Measurements from ENCODE around the gene VSIG10. TPM values are rescaled to one million over a fixed set of nuclear protein-coding genes. Genes with fewer than 3 reads are reported as not detected.

VSIG10 gene
- total RNA-seq, 1 donor from 2014 or later, result 33.8 TPM

DNA sequence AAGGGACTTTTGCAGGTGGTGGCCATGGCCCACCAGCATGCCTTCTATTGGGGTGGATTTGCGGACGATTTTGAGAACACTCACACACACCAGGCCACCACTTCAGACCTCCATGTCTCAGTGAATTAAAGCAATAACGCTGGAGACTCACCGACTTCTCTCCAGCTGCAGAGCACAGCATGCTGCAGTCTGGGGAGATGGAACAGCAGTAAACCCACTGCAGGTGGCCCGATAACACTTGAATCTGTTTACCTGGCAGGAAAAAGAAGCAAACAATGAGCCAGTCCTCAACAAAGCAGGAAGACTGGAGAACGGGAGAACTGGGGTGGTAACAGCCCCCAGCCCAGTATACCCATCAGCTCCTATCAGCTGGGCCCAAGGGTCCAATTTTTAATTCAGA, 65.7 kb downstream of the VSIG10 start:
- no peak for DNase-seq (ENCODE audit: low spot score, unreplicated experiment)
- TF ChIP-seq CTCF (IDR thresholded peaks at IDR 0.05; ENCODE audit: unreplicated experiment), result no peak
- H3K4me1 Mint-ChIP-seq (ENCODE audit: low read depth), result peaks cover 6% of the 10 kb centered on the region
- no peak overlapping the region for H3K4me3 Mint-ChIP-seq (ENCODE audit: low read depth)
- no peaks in the 10 kb centered on the region for H3K27me3 Mint-ChIP-seq
- H3K27ac Mint-ChIP-seq, result no peak overlapping the region
- peaks cover 41% of the 10 kb centered on the region for H3K36me3 Mint-ChIP-seq (ENCODE audit: insufficient read depth)
- H3K9me3 Mint-ChIP-seq (ENCODE audit: low read depth), result peaks cover 3% of the 10 kb centered on the region

DNA sequence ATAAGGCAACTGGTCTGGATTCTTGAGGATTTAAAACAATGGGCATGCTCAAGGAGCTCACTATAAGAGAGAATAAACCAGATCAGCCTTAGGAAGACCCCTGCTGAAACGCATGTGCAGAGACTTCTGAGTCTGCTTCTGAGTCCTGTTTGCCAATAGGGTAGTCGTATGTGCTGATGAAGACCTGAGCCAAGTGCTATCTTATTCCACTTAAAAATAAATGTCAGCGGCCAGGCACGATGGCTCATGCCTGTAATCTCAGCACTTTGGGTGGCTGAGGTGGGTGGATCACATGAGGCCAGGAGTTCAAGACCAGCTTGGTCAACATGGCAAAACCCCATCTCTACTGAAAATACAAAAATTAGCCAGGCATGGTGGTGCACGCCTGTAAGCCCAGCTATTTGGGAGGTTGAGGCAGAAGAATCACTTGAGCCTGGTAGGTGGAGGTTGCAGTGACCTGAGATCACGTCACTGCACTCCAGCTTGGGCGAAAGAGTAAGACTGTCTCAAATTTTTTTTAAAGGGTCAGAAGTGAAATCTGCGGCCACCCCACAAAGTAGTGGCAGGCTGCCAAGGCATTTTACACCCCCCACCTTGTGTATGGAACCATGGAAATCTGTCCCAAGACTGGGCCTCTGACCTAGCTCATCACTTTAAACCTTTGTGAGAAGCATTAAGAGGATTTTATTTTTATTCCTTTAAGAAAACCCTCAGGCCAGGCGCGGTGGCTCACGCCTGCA, 67.0 kb downstream of the VSIG10 start:
- H3K9me3 Mint-ChIP-seq (ENCODE audit: low read depth), result peaks cover 3% of the 10 kb centered on the region
- no peak overlapping the region for H3K27ac Mint-ChIP-seq
- H3K4me3 Mint-ChIP-seq (ENCODE audit: low read depth), result no peak overlapping the region
- peaks cover 36% of the 10 kb centered on the region for H3K36me3 Mint-ChIP-seq (ENCODE audit: insufficient read depth)
- TF ChIP-seq CTCF (IDR thresholded peaks at IDR 0.05; ENCODE audit: unreplicated experiment), result no peak
- H3K27me3 Mint-ChIP-seq, result no peaks in the 10 kb centered on the region
- no peak for DNase-seq (ENCODE audit: low spot score, unreplicated experiment)
- peaks cover 6% of the 10 kb centered on the region for H3K4me1 Mint-ChIP-seq (ENCODE audit: low read depth)

- DNase-seq (ENCODE audit: low spot score, unreplicated experiment), result no peak
- Mint-ChIP-seq H3K27me3 (no peaks in the 10 kb centered on the region), H3K9me3 (ENCODE audit: low read depth) (no peaks in the 10 kb centered on the region), H3K4me1 (ENCODE audit: low read depth) (peaks cover 6% of the 10 kb centered on the region), H3K27ac (no peak overlapping the region), H3K4me3 (ENCODE audit: low read depth) (no peak overlapping the region), H3K36me3 (ENCODE audit: insufficient read depth) (peaks cover 32% of the 10 kb centered on the region)
- TF ChIP-seq CTCF (IDR thresholded peaks at IDR 0.05; ENCODE audit: unreplicated experiment), result no peak
Measured at GRCh38 chr12:118035190-118036041, 68.4 kb downstream of the VSIG10 start.

DNA sequence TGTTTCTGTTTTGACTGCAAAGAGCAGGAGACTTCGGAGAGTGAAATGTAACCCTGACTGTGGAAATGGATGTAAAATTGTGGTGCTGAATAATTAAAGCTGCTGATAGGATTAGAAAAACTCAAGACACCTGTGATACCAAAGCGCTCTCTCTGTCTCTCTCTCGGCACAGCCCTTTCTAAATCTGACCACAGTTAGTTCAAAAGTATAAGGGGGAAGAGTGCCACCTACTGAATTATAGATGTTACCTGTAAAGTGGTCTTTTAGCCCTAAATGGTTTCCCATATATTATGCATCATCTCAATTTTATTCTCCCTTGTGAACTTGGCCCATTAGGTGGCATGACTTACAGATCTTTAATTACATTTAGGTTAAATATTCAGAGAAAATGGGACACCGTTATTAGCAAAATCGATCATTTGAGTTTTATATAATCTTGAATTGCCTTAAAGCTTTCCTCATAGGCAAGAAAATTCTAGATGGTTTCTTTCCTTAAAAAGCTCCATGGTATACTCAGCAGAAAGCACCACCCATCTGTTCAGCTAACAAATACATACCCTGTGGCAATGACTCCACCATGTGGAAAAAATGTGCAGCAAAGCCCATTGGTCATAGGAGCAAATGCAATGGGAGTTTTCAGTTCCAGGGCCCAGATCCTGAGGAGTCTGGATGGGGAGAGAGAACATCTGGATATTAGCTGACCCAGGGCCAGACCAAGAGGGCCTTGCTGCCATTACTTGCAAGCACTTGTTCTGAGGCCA, 69.2 kb downstream of the VSIG10 start:
- Mint-ChIP-seq H3K9me3 (ENCODE audit: low read depth) (no peaks in the 10 kb centered on the region), H3K4me3 (ENCODE audit: low read depth) (no peak overlapping the region), H3K36me3 (ENCODE audit: insufficient read depth) (peaks cover 32% of the 10 kb centered on the region), H3K27ac (no peak overlapping the region), H3K4me1 (ENCODE audit: low read depth) (peaks cover 6% of the 10 kb centered on the region), H3K27me3 (no peaks in the 10 kb centered on the region)
- no peak for DNase-seq (ENCODE audit: low spot score, unreplicated experiment)
- TF ChIP-seq CTCF (IDR thresholded peaks at IDR 0.05; ENCODE audit: unreplicated experiment), result peak; percentile 54

DNA sequence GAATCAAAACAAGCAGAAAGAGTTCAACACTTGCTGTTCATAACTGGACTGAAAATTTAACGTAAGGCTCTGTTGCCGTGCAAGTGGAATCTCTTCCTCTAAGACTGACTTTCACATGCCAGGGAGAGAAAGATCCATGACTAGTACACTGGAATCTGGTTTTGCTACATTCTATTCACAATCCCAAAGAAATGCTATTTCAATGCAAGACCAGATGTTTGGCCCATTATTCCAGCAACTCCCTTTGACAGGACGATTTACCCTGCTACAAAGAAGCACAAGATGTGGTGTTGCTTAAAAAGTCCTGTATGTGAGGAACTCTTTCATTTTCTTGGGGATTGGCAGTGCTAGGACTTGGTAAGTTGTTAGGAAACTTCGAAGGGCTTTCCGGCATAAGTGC, 69.9 kb downstream of the VSIG10 start:
- H3K27me3 Mint-ChIP-seq, result no peaks in the 10 kb centered on the region
- DNase-seq (ENCODE audit: low spot score, unreplicated experiment), result no peak
- no peak for TF ChIP-seq CTCF (IDR thresholded peaks at IDR 0.05; ENCODE audit: unreplicated experiment)
- peaks cover 31% of the 10 kb centered on the region for H3K36me3 Mint-ChIP-seq (ENCODE audit: insufficient read depth)
- H3K4me1 Mint-ChIP-seq (ENCODE audit: low read depth), result peaks cover 6% of the 10 kb centered on the region
- no peak overlapping the region for H3K4me3 Mint-ChIP-seq (ENCODE audit: low read depth)
- peak overlapping the region; percentile 59 for H3K27ac Mint-ChIP-seq
- no peaks in the 10 kb centered on the region for H3K9me3 Mint-ChIP-seq (ENCODE audit: low read depth)

Data from progenitor cell of endocrine pancreas (in vitro differentiated cells).